CD4-positive, alpha-beta T cell (primary cell): ENCODE data around the gene SEC24D. TPM values are rescaled to one million over a fixed set of nuclear protein-coding genes. Genes with fewer than 3 reads are reported as not detected.

Experiments
- ATAC-seq: fragments of 200-7000 bp; cut with Tn5 transposase; one replicate; pipeline ENCODE4 v1.10.0; 2022; ENCODE audit warnings: mild to moderate bottlenecking; ENCODE audit not compliant: poor library complexity
- CTCF ChIA-PET: fragments of 350-600 bp; sonication (Branson Sonifier 250); formaldehyde crosslinking; loops from one replicate; lab custom pipeline; 2021; ENCODE audit warnings: antibody characterized with exemption, inconsistent platforms; lab: Charles Lee
- POLR2A ChIA-PET: fragments of 350-600 bp; sonication (Branson Sonifier 250); formaldehyde crosslinking; loops from one replicate; lab custom pipeline; 2021; ENCODE audit warnings: antibody characterized with exemption, inconsistent platforms; lab: Charles Lee
- DNase-seq, 14 experiments: peaks; one replicate each; pipeline ENCODE4 v3.0.0-alpha.2; 2013 to 2020; ENCODE audit warnings: mixed read lengths in 2 of 14
- H3K27ac ChIP-seq, 2 donors: one replicate each; pipeline versions ENCODE4 v1.5.1 to v1.7.0; 2013; ENCODE audit warnings: low read length in 2 of 2, low read depth in 1 of 2, mild to moderate bottlenecking in 1 of 2
- H3K27me3 ChIP-seq, 2 experiments: 1 replicate in 1 of 2; 2 replicates in 1 of 2; pipeline versions ENCODE4 v1.6.1 to v1.7.0; 2013; ENCODE audit warnings: low read length in 2 of 2, control low read depth in 1 of 2, mild to moderate bottlenecking in 1 of 2, moderate library complexity in 1 of 2; ENCODE audit not compliant: insufficient read depth in 2 of 2, control insufficient read depth in 1 of 2
- H3K36me3 ChIP-seq: one replicate; pipeline ENCODE4 v1.6.1; 2013; ENCODE audit warnings: low read length, control low read depth; ENCODE audit not compliant: insufficient read depth
- H3K4me1 ChIP-seq: one replicate; pipeline ENCODE4 v1.6.1; 2013; ENCODE audit warnings: low read length, control low read depth; ENCODE audit not compliant: insufficient read depth
- H3K4me3 ChIP-seq: one replicate; pipeline ENCODE4 v1.5.1; 2013; ENCODE audit warnings: mild to moderate bottlenecking, low read length, moderate library complexity
- H3K9me3 ChIP-seq, 2 experiments: 1 replicate in 1 of 2; 2 replicates in 1 of 2; pipeline versions ENCODE4 v1.6.1 to v1.7.0; 2013; ENCODE audit warnings: low read length in 2 of 2, mild to moderate bottlenecking in 2 of 2, control low read depth in 1 of 2, moderate library complexity in 1 of 2; ENCODE audit not compliant: control insufficient read depth in 1 of 2, insufficient read depth in 1 of 2
- H3K27ac Mint-ChIP-seq: one replicate; pipeline ENCODE4 v1.8.0; 2020; ENCODE audit warnings: mixed read lengths
- H3K27me3 Mint-ChIP-seq: one replicate; pipeline ENCODE4 v1.8.0; 2021; ENCODE audit warnings: mixed read lengths
- H3K36me3 Mint-ChIP-seq: one replicate; pipeline ENCODE4 v1.8.0; 2021; ENCODE audit warnings: low read depth, mixed read lengths
- H3K4me1 Mint-ChIP-seq: one replicate; pipeline ENCODE4 v1.8.0; 2021; ENCODE audit warnings: low read depth, mixed read lengths
- H3K4me3 Mint-ChIP-seq: one replicate; pipeline ENCODE4 v1.8.0; 2020; ENCODE audit warnings: mild to moderate bottlenecking, mixed read lengths
- H3K9me3 Mint-ChIP-seq: one replicate; pipeline ENCODE4 v1.8.0; 2020; ENCODE audit warnings: mixed read lengths
- intact Hi-C, 2 experiments: fragments of 100-400 bp; cut with DNase I in 1 of 2; cut with micrococcal nuclease in 1 of 2; formaldehyde crosslinking; loops; one replicate each; pipeline versions ENCODE4 v1.15.1 to v1.9.0; 2023 to 2025; cut with DNase I, micrococcal nuclease
- total RNA-seq, 174 experiments: library from RNA in 2 of 174; stranded (reverse) in 2 of 174; gene quantifications; one replicate each; pipeline ENCODE4 v1.2.3 and lab custom pipeline; 2021 to 2026
- TF ChIP-seq, protein P1 (sequence below): fragments of 200-600 bp; IDR thresholded peaks from one replicate; pipeline ENCODE4 v1.8.0; 2022; ENCODE audit warnings: antibody characterized with exemption, mild to moderate bottlenecking

Gene SEC24D
- total RNA-seq, 2 experiments from 2014 or later: 13.9 to 14.8 TPM

- TF ChIP-seq, protein P1, sequence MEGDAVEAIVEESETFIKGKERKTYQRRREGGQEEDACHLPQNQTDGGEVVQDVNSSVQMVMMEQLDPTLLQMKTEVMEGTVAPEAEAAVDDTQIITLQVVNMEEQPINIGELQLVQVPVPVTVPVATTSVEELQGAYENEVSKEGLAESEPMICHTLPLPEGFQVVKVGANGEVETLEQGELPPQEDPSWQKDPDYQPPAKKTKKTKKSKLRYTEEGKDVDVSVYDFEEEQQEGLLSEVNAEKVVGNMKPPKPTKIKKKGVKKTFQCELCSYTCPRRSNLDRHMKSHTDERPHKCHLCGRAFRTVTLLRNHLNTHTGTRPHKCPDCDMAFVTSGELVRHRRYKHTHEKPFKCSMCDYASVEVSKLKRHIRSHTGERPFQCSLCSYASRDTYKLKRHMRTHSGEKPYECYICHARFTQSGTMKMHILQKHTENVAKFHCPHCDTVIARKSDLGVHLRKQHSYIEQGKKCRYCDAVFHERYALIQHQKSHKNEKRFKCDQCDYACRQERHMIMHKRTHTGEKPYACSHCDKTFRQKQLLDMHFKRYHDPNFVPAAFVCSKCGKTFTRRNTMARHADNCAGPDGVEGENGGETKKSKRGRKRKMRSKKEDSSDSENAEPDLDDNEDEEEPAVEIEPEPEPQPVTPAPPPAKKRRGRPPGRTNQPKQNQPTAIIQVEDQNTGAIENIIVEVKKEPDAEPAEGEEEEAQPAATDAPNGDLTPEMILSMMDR: no peak
- Histone ChIP-seq H3K4me3 (no peak overlapping the region), H3K36me3 (no peaks in the 10 kb centered on the region), H3K27me3 (no peaks in the 10 kb centered on the region), H3K9me3 (no peaks in the 10 kb centered on the region), H3K27ac (no peak overlapping the region), H3K4me1 (peaks cover 4% of the 10 kb centered on the region)
- CTCF ChIA-PET: no interaction called here
- Mint-ChIP-seq H3K4me3 (no peak overlapping the region), H3K36me3 (no peaks in the 10 kb centered on the region), H3K27ac (no peak overlapping the region), H3K9me3 (no peaks in the 10 kb centered on the region), H3K27me3 (no peaks in the 10 kb centered on the region), H3K4me1 (no peaks in the 10 kb centered on the region)
- intact Hi-C loops: no loop called here
- ATAC-seq: no peak
- DNase-seq: no peak
- POLR2A ChIA-PET: no interaction called here
Observed at GRCh38 chr4:118867311-118868067, 31.6 kb upstream of the SEC24D start.

GRCh38 chr4:118866442-118866841 is 30.5 kb upstream of the SEC24D start:
- Mint-ChIP-seq H3K4me1 (no peaks in the 10 kb centered on the region), H3K36me3 (no peaks in the 10 kb centered on the region), H3K4me3 (no peak overlapping the region), H3K27ac (no peak overlapping the region), H3K27me3 (no peaks in the 10 kb centered on the region), H3K9me3 (no peaks in the 10 kb centered on the region)
- no peak for DNase-seq
- TF ChIP-seq, protein P1: no peak
- H3K36me3 ChIP-seq: no peaks in the 10 kb centered on the region
- no peaks in the 10 kb centered on the region for H3K27me3 ChIP-seq
- no peak overlapping the region for H3K4me3 ChIP-seq
- intact Hi-C loops: no loop called here
- H3K9me3 ChIP-seq: no peaks in the 10 kb centered on the region
- ATAC-seq: no peak
- no peak overlapping the region for H3K27ac ChIP-seq
- peaks cover 4% of the 10 kb centered on the region for H3K4me1 ChIP-seq
- ChIA-PET POLR2A (no interaction called here), CTCF (no interaction called here)

GRCh38 chr4:118865091-118865708 is 29.3 kb upstream of the SEC24D start:
- TF ChIP-seq, protein P1: peak; percentile 53
- Mint-ChIP-seq H3K4me1 (no peaks in the 10 kb centered on the region), H3K27ac (no peak overlapping the region), H3K9me3 (no peaks in the 10 kb centered on the region), H3K36me3 (no peaks in the 10 kb centered on the region), H3K27me3 (no peaks in the 10 kb centered on the region), H3K4me3 (no peak overlapping the region)
- ATAC-seq: peak; percentile 55
- peak in 4 of 14 experiments; percentile 21 to 53 (median 38) for DNase-seq
- Histone ChIP-seq H3K36me3 (no peaks in the 10 kb centered on the region), H3K4me3 (no peak overlapping the region), H3K27ac (no peak overlapping the region), H3K27me3 (no peaks in the 10 kb centered on the region), H3K4me1 (peaks cover 4% of the 10 kb centered on the region), H3K9me3 (no peaks in the 10 kb centered on the region)
- ChIA-PET CTCF (interaction anchor here (0.7 to 1.8 kb wide), 7 partner anchors 14 to 119 kb away, joined by 3 to 7 read pairs (median 4); partner anchors contain the start of gene SEC24D), POLR2A (interaction anchor here (0.6 to 1.1 kb wide), 3 partner anchors 10 to 15 kb away, joined by 3 to 4 read pairs (median 3); no protein-coding TSS in a partner anchor)
- intact Hi-C loops: loop anchor here in 1 of 2 experiments (2.0 kb wide), 1 partner anchor 92 kb away; no protein-coding TSS in a partner anchor
